Purkinje cell (primary cell): Measurements from ENCODE around the gene CSNK1G1. TPM values are rescaled to one million over a fixed set of nuclear protein-coding genes. Genes with fewer than 3 reads are reported as not detected.

Source experiments
- polyA plus RNA-seq: library from polyadenylated mRNA; unstranded; fragments of >200 nt; fragmentation: Nextera tagmentation; gene quantifications from 2 replicates; pipeline ENCODE4 v1.2.1, GENCODE V29; 2014

CSNK1G1 gene
- 3.8 and 7.3 TPM in 2 replicates for polyA plus RNA-seq

DNA sequence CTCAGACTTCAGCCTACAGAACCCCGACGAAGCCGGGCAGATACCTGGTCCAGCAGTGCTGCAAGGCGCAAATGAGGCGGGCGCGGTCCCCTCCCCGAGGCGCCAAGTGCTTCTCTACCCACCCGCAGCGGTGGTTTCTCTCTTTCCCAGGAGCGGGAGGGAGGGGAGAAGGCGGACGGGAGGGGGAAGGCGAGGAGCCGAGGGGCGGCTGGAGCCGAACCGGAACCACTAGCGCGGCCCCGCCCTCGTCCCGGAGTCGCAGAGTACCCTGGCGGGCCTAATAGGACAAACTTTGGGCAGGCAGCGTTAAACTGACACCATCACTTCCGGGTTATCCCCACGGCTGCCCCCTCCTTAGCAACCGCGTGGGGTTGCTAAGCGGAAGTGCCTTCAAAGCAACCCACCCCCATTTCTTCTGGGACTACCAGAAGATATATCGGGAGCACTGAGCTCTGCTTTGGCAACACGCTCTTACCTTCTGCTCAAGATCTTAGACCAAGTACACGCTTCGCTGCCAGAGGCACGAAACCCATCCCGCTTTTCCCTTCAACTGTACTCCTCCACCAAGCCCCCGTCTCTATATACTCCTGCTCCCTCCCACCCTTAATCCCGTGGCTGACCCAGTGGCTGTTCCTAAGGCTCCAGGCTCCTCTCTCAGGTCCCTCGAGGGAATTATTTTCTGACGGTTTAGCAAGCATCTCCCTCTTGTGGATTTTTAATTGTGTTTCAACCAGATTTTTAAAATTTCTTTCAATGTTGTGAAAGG lies at the start of gene CSNK1G1:
Gene CSNK1G1 (minus strand): TSS at position 230 of the 766 bp plus-strand sequence. CDS start 55,674 bp downstream, outside the sequence.

DNA sequence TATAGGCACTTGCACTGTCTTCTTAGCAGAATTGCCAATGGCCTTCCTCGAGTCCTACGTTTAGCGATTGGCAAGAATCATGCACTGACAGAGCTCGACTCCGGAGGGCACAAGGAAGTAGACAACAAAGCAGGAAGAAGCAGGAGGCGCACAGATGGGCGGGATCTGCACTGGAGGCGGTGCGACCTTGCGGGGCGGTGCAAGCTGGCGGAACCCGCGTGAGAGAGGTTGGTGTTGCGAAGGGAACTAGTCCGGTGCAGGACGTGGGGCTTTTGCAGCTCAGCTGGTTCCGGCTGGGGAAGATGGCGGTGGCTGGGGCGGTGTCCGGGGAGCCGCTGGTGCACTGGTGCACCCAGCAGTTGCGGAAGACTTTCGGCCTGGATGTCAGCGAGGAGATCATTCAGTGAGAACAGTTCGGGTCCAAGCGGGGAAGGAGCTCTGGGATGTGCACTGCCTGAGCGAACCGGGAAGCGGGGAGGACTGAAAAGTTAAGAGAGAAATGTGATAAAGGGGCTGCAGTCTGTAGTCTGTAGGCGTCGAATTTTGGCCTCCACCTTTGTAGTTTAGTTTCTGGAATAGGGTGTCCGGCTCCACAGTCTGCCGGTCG lies 31.7 kb upstream of the CSNK1G1 start, which contains the start of gene TRIP4:
Gene TRIP4 (plus strand): TSS at position 275 of the 607 bp plus-strand sequence. CDS start 28 bp downstream, at position 303.

DNA sequence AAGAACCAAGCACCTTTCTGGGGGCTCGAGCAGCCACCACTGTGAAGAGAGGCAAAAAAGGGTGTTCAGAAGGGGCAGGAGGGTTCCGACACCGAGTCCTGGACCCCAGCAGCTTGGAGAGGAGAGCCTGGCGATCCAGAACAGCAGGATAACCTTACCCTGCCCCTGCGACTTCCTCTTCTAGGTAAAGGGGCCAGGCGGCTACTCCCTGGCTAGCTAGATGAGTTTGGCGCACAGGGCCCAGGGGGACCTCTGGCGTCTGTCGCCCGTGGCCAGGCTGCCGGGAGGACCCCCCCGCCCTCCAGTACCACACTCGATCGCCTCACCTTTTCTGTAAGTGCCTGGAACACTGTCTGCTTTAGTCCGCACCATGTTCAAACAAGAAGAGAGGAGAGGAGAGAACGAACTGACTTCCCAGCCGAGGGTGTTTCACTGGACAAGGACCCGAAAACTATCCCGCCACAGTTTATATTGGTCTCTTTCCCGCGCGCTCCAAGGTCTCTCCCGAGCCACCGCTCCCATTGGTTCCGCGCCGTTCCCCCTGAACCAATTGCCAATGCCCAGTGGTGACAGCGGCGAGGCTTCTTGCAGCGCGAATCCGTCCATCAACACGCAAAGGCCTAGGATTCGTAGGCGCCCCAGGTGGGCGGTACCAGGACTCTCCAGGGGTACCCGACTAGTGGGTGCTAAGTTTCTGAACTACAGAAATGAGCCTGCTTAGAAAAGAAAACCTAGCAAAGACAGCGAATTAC lies 25.2 kb upstream of the CSNK1G1 start, which contains the start of gene PCLAF:
Gene PCLAF (minus strand): TSS at position 442 of the 752 bp plus-strand sequence. CDS start 70 bp downstream, at position 372.

GRCh38 chr15:64162869-64163658 lies 192.9 kb downstream of the CSNK1G1 start, which contains the start of gene PPIB:
TSS of gene PPIB (minus strand) at chr15:64163022. CDS start at chr15:64162986, 36 bp downstream.

GRCh38 chr15:64151727-64152506 lies 204.1 kb downstream of the CSNK1G1 start, which contains the start of gene SNX22:
TSS of gene SNX22 (plus strand) at chr15:64151731. CDS start at chr15:64151776, 45 bp downstream.

Other genes with a start within 250 kb of the CSNK1G1 start
- 1.1 and 1.7 TPM in 2 replicates for gene SNX22, start 204.4 kb downstream of the CSNK1G1 start, polyA plus RNA-seq
- gene PPIB, start 193.2 kb downstream of the CSNK1G1 start, polyA plus RNA-seq = 345 and 379 TPM in 2 replicates
- 0.11 and 2.1 TPM in 2 replicates for gene PCLAF, start 25.3 kb upstream of the CSNK1G1 start, polyA plus RNA-seq
- gene TRIP4, start 31.7 kb upstream of the CSNK1G1 start, polyA plus RNA-seq = 21.2 and 21.9 TPM in 2 replicates
- gene ZNF609, start 104.4 kb upstream of the CSNK1G1 start, polyA plus RNA-seq = 6.9 and 12.5 TPM in 2 replicates